Lower leg skin (tissue), 3 donors: ENCODE data around the gene NBL1.

Source experiments
- CTCF ChIP-seq, 3 donors: fragments of 450-650 bp; IDR thresholded peaks; one replicate each; pipeline ENCODE4 v1.5.1; 2016; ENCODE audit warnings: antibody characterized with exemption in 3 of 3, mild to moderate bottlenecking in 3 of 3, moderate library complexity in 2 of 3
- POLR2A ChIP-seq, 2 donors: fragments of 450-650 bp; IDR thresholded peaks; one replicate each; pipeline ENCODE4 v1.6.1; 2016 to 2017; ENCODE audit warnings: antibody characterized with exemption in 2 of 2, mild to moderate bottlenecking in 1 of 2, moderate library complexity in 1 of 2

GRCh38 chr1:19628879-19629278 lies 15.2 kb upstream of the NBL1 start:
- no peak for TF ChIP-seq CTCF (IDR thresholded peaks at IDR 0.05)
- no peak for TF ChIP-seq POLR2A (IDR thresholded peaks at IDR 0.05)
